H9 (cell line): ENCODE measurements around the gene PDZK1. TPM values are rescaled to one million over a fixed set of nuclear protein-coding genes. Genes with fewer than 3 reads are reported as not detected.
"Not testable (repeated sequence)": the region's sequence is repeated elsewhere in the genome, so short reads cannot be mapped to it uniquely, and the experiment has no call there.

ENCODE experiments used
- DNase-seq: peaks from one replicate; pipeline ENCODE4 v3.0.0-alpha.2; 2017
- H2AFZ ChIP-seq: one replicate; pipeline ENCODE4 v1.6.1; 2013; ENCODE audit warnings: mild to moderate bottlenecking, low read length, control low read depth, moderate library complexity
- H2AK5ac ChIP-seq: 2 replicates; pipeline ENCODE4 v1.6.1; 2013; ENCODE audit warnings: low read length, control low read depth, mixed read lengths; ENCODE audit not compliant: insufficient read length
- H2BK120ac ChIP-seq: one replicate; pipeline ENCODE4 v1.6.1; 2013; ENCODE audit warnings: low read depth, mild to moderate bottlenecking, low read length, control low read depth, inconsistent platforms; ENCODE audit not compliant: poor library complexity, severe bottlenecking
- H2BK12ac ChIP-seq: 2 replicates; pipeline ENCODE4 v1.6.1; 2013; ENCODE audit warnings: low read length, control low read depth, mixed read lengths, low read depth; ENCODE audit not compliant: insufficient read length
- H2BK15ac ChIP-seq: 2 replicates; pipeline ENCODE4 v1.6.1; 2013; ENCODE audit warnings: low read depth, low read length, control low read depth
- H2BK20ac ChIP-seq: one replicate; pipeline ENCODE4 v1.6.1; 2013; ENCODE audit warnings: low read depth, mild to moderate bottlenecking, low read length, control low read depth, inconsistent platforms; ENCODE audit not compliant: poor library complexity, severe bottlenecking
- H2BK5ac ChIP-seq: 2 replicates; pipeline ENCODE4 v1.6.1; 2013; ENCODE audit warnings: low read length, control low read depth, mixed read lengths; ENCODE audit not compliant: insufficient read length
- H3K14ac ChIP-seq: 2 replicates; pipeline ENCODE4 v1.6.1; 2013; ENCODE audit warnings: low read length, control low read depth; ENCODE audit not compliant: insufficient read depth
- H3K18ac ChIP-seq: 2 replicates; pipeline ENCODE4 v1.6.1; 2013; ENCODE audit warnings: low read depth, mild to moderate bottlenecking, mixed read lengths, low read length, control low read depth; ENCODE audit not compliant: insufficient read length
- H3K23ac ChIP-seq: 2 replicates; pipeline ENCODE4 v1.6.1; 2013; ENCODE audit warnings: low read length, control low read depth, mixed read lengths, low read depth; ENCODE audit not compliant: insufficient read length
- H3K23me2 ChIP-seq: 2 replicates; pipeline ENCODE4 v1.6.1; 2013; ENCODE audit warnings: low read depth, mild to moderate bottlenecking, mixed read lengths, low read length, control low read depth; ENCODE audit not compliant: insufficient read length, poor library complexity, severe bottlenecking
- H3K27ac ChIP-seq: 2 replicates; pipeline ENCODE4 v1.5.1; 2013; ENCODE audit warnings: low read length, control low read depth, mixed read lengths, low read depth; ENCODE audit not compliant: insufficient read length
- H3K27me3 ChIP-seq: 2 replicates; pipeline ENCODE4 v1.6.1; 2013; ENCODE audit warnings: low read length, control low read depth, inconsistent platforms; ENCODE audit not compliant: insufficient read depth
- H3K4ac ChIP-seq: 2 replicates; pipeline ENCODE4 v1.6.1; 2013; ENCODE audit warnings: low read depth, mild to moderate bottlenecking, control low read depth, inconsistent platforms, low read length, moderate library complexity
- H3K4me1 ChIP-seq: 2 replicates; pipeline ENCODE4 v1.6.1; 2013; ENCODE audit warnings: low read length, control low read depth, inconsistent platforms; ENCODE audit not compliant: insufficient read depth
- H3K4me2 ChIP-seq: 2 replicates; pipeline ENCODE4 v1.6.1; 2013; ENCODE audit warnings: low read length, control low read depth, mixed read lengths; ENCODE audit not compliant: insufficient read length, insufficient read depth
- H3K56ac ChIP-seq: 2 replicates; pipeline ENCODE4 v1.6.1; 2013; ENCODE audit warnings: low read depth, mild to moderate bottlenecking, mixed read lengths, low read length, control low read depth; ENCODE audit not compliant: insufficient read length
- H3K79me1 ChIP-seq: 2 replicates; pipeline ENCODE4 v1.6.1; 2013; ENCODE audit warnings: low read depth, mild to moderate bottlenecking, moderate library complexity, low read length, control low read depth, inconsistent platforms; ENCODE audit not compliant: insufficient read depth, poor library complexity, severe bottlenecking
- H3K79me2 ChIP-seq: 2 replicates; pipeline ENCODE4 v1.6.1; 2013; ENCODE audit warnings: low read length, control low read depth, inconsistent platforms; ENCODE audit not compliant: insufficient read depth
- H3K9ac ChIP-seq: 2 replicates; pipeline ENCODE4 v1.6.1; 2013; ENCODE audit warnings: low read length, control low read depth, mixed read lengths; ENCODE audit not compliant: insufficient read length; ENCODE audit errors: extremely low read depth
- H3K9me3 ChIP-seq: one replicate; pipeline ENCODE4 v1.6.1; 2013; ENCODE audit warnings: low read depth, low read length, inconsistent platforms; ENCODE audit not compliant: control insufficient read depth
- H3T11ph ChIP-seq: one replicate; pipeline ENCODE4 v1.6.1; 2013; ENCODE audit warnings: mild to moderate bottlenecking, low read length, control low read depth, inconsistent platforms
- H4K20me1 ChIP-seq: one replicate; pipeline ENCODE4 v1.6.1; 2013; ENCODE audit not compliant: control insufficient read depth, insufficient read length, insufficient read depth
- H4K5ac ChIP-seq: 2 replicates; pipeline ENCODE4 v1.6.1; 2013; ENCODE audit warnings: low read depth, mild to moderate bottlenecking, mixed read lengths, low read length, control low read depth; ENCODE audit not compliant: insufficient read length
- H4K8ac ChIP-seq: replicated peaks from 2 replicates; pipeline ENCODE4 v1.6.1; 2013; ENCODE audit warnings: low read length, control low read depth, mixed read lengths, low read depth; ENCODE audit not compliant: insufficient read length
- H4K91ac ChIP-seq: 2 replicates; pipeline ENCODE4 v1.6.1; 2013; ENCODE audit warnings: low read depth, mild to moderate bottlenecking, moderate library complexity, mixed read lengths, low read length, control low read depth; ENCODE audit not compliant: insufficient read length
- H3K27ac Mint-ChIP-seq, 3 experiments: 2 replicates in 2 of 3; 3 replicates in 1 of 3; pipeline ENCODE4 v1.8.0; 2020 to 2021; ENCODE audit warnings: mixed read lengths in 3 of 3, mild to moderate bottlenecking in 1 of 3, moderate library complexity in 1 of 3
- H3K27me3 Mint-ChIP-seq: 2 replicates; pipeline ENCODE4 v1.8.0; 2021; ENCODE audit warnings: low read depth, mild to moderate bottlenecking, moderate library complexity, mixed read lengths
- H3K36me3 Mint-ChIP-seq, 3 experiments: 2 replicates in 2 of 3; 3 replicates in 1 of 3; pipeline ENCODE4 v1.8.0; 2020 to 2021; ENCODE audit warnings: low read depth in 3 of 3, mixed read lengths in 3 of 3; ENCODE audit not compliant: insufficient read depth in 1 of 3
- H3K4me1 Mint-ChIP-seq, 2 experiments: 2 replicates each; pipeline ENCODE4 v1.8.0; 2020; ENCODE audit warnings: mixed read lengths in 2 of 2
- H3K4me3 Mint-ChIP-seq, 2 experiments: 2 replicates in 1 of 2; 3 replicates in 1 of 2; pipeline ENCODE4 v1.8.0; 2020 to 2021; ENCODE audit warnings: mild to moderate bottlenecking in 2 of 2, mixed read lengths in 2 of 2, moderate library complexity in 1 of 2
- H3K9me3 Mint-ChIP-seq, 2 experiments: 2 replicates in 1 of 2; 3 replicates in 1 of 2; pipeline ENCODE4 v1.8.0; 2020; ENCODE audit warnings: mild to moderate bottlenecking in 2 of 2, mixed read lengths in 2 of 2, moderate library complexity in 1 of 2
- CTCF ChIP-seq: fragments of 200-600 bp; sonication (generic); conservative IDR thresholded peaks from 3 replicates; pipeline ENCODE4 v1.8.0; 2021; ENCODE audit warnings: antibody characterized with exemption, mild to moderate bottlenecking
- WGBS: extraction: QIAGEN DNeasy Blood & Tissue Kit; methylation state at CpG from one replicate; pipeline ENCODE4 v1.1.7; 2013; ENCODE audit warnings: missing lambda C conversion rate, low lambda C conversion rate, mixed read lengths; ENCODE audit not compliant: insufficient read length; ENCODE audit errors: extremely low coverage; 5-methylcytosine and 5-hydroxymethylcytosine counted together
- total RNA-seq: library from RNA; stranded (reverse); gene quantifications from 2 replicates; pipeline ENCODE4 v1.2.1, GENCODE V29; 2021

Gene PDZK1
- total RNA-seq, 1 experiment from 2014 or later, result not detected

- H3K4me1 ChIP-seq, result no peaks in the 10 kb centered on the region; the same call in 1 of the 2 replicates
- H4K91ac ChIP-seq, result no peak overlapping the region
- H3K23me2 ChIP-seq, result no peaks in the 10 kb centered on the region
- H2BK12ac ChIP-seq, result no peak overlapping the region
- DNase-seq, result no peak
- no peak overlapping the region for H3K4ac ChIP-seq
- H3K56ac ChIP-seq, result no peak overlapping the region
- no peak overlapping the region for H3K4me2 ChIP-seq
- H3K27me3 Mint-ChIP-seq, result no peaks in the 10 kb centered on the region; the same call in 1 of the 2 replicates
- H2BK15ac ChIP-seq, result no peak overlapping the region
- no peak overlapping the region for H4K5ac ChIP-seq
- H4K8ac ChIP-seq, result no peak overlapping the region
- no peaks in the 10 kb centered on the region for H3K79me2 ChIP-seq
- H3K27me3 ChIP-seq, result no peaks in the 10 kb centered on the region
- H3K18ac ChIP-seq, result no peak overlapping the region
- no peak overlapping the region for H3K14ac ChIP-seq
- no peaks in the 10 kb centered on the region for H3K9me3 ChIP-seq
- no peak overlapping the region; a peak in 1 of 5 replicates for H3K4me3 Mint-ChIP-seq
- no peak overlapping the region for H2BK5ac ChIP-seq
- TF ChIP-seq CTCF, result no peak
- no peaks in the 10 kb centered on the region for H4K20me1 ChIP-seq
- no peak overlapping the region for H3K27ac ChIP-seq
- H3T11ph ChIP-seq, result no peak overlapping the region
- H3K9me3 Mint-ChIP-seq, result no peaks in the 10 kb centered on the region
- no peaks in the 10 kb centered on the region for H3K36me3 Mint-ChIP-seq
- WGBS, result no CpG with 5 or more reads among the region's 5 CpGs
- no peak overlapping the region for H2AFZ ChIP-seq
- no peak overlapping the region for H2BK20ac ChIP-seq
- peaks cover 13 to 19% of the 10 kb centered on the region in 2 experiments for H3K4me1 Mint-ChIP-seq
- H2BK120ac ChIP-seq, result no peak overlapping the region
- H2AK5ac ChIP-seq, result no peak overlapping the region
- no peak overlapping the region for H3K27ac Mint-ChIP-seq
- no peak overlapping the region for H3K23ac ChIP-seq
- H3K9ac ChIP-seq, result no peak overlapping the region
- no peaks in the 10 kb centered on the region for H3K79me1 ChIP-seq
Measured at GRCh38 chr1:145729196-145729595, 22.0 kb upstream of the PDZK1 start.

GRCh38 chr1:145726193-145726592, 19.0 kb upstream of the PDZK1 start:
- H3K27me3 ChIP-seq, H3K23me2 ChIP-seq, H3K36me3 Mint-ChIP-seq, H3K4me2 ChIP-seq, H3K23ac ChIP-seq, H3K79me2 ChIP-seq, H3T11ph ChIP-seq, H3K9me3 ChIP-seq, H3K79me1 ChIP-seq, H4K20me1 ChIP-seq, H2AK5ac ChIP-seq, H2BK15ac ChIP-seq, H2BK5ac ChIP-seq, H4K5ac ChIP-seq, H3K27ac ChIP-seq, H2BK120ac ChIP-seq, H2BK12ac ChIP-seq, DNase-seq, H3K56ac ChIP-seq, H2BK20ac ChIP-seq, H3K4ac ChIP-seq, H3K9me3 Mint-ChIP-seq, H3K14ac ChIP-seq, H2AFZ ChIP-seq, H3K27ac Mint-ChIP-seq, H3K9ac ChIP-seq, H3K18ac ChIP-seq, H4K91ac ChIP-seq, H4K8ac ChIP-seq, H3K4me1 ChIP-seq, H3K4me3 Mint-ChIP-seq: not testable (repeated sequence)
- no CpG with 5 or more reads among the region's 5 CpGs for WGBS
- peaks cover 9 to 16% of the 10 kb centered on the region in 2 experiments for H3K4me1 Mint-ChIP-seq
- H3K27me3 Mint-ChIP-seq, result peaks cover 15% of the 10 kb centered on the region
